GM18498 (cell line): ENCODE results near the gene FUNDC2.

Experiments
- ATAC-seq: cut with Tn5 transposase; IDR thresholded peaks from one replicate; pipeline ENCODE4 v1.9.1; 2021; ENCODE audit warnings: mild to moderate bottlenecking, moderate library complexity; ENCODE audit not compliant: unreplicated experiment

Gene FUNDC2

DNA sequence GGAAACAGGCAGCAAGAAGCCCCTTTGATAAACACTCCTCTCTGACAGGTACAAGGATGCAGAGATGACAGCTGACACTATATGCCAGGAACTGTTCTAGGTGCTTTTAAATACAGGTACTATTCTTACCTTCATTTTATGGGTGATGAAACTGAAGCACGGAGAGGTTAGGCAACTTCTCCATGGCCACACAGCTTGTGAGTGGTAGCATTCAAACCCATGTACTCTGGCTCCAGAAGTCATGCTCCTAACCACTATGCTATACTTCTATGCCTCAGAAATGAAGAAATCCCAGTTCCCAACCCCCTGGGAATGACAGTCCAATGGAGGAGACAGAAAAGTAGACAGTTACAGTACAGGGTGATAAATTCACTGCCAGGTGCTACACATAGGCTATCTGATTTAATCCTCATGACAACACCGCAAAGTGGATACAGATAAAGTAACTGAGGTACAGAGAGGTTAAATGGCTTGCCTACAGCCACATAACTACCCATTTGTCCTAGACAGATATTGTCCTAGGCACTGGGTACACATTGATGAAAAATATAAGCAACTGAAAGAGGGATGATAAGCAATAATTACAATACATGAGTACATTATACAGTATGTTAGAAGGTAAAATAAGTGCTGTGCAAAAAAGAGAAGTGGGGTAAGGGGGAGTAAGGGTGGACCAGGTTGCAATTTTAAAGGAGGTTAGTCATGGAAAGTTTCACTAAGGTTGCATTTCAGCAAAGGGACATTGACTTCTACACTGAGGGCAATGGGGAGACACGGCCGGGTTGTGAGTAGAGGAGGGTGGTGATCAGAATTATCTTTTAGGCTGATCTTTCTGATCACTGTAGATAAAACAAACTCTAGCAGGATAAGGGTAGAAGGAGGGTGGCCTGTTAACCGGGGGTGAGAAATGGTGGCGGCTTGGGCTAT lies 2.5 kb upstream of the FUNDC2 start:
- ATAC-seq, result no peak

DNA sequence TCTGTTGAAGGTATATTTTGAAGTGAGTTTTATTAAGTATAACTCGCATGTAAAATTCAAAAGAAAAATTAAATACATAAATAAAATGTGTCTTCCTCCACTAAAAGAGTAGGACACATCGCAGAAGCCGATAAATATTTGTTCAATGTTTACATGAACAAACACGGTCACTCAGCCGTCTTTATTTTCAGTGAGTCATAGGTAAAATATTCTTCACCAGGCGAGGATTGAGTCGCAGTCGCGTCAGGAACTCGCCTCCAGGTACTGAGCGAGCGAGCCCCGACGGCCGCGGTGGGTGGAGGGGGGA lies 271 bp upstream of the FUNDC2 start:
- ATAC-seq, result no peak

DNA sequence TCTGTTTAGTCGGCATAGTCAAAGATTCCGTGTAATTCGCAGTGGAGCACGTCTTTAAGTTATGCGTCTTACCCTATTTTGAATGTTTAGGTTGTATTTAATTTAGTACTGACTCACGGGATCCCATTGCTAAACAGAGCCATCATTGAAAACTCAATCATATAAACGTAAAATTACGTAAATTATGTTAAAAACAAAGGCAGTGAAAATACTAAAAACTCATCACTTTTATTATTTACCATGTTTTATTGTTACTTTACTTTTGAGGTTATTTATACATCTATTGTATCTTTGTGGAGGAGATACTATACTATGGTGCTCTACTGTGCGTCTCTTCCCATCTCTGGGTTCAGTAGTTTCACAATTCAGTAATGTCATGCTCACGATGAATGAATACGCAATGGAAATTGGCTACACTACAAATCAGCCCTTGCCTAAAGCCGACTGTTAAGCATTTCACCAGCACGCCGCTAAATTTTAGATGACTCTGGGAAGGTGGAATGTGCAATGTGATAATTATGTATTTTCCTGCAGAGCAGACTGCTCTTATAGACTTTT lies 944 bp downstream of the FUNDC2 start:
- ATAC-seq, result no peak

DNA sequence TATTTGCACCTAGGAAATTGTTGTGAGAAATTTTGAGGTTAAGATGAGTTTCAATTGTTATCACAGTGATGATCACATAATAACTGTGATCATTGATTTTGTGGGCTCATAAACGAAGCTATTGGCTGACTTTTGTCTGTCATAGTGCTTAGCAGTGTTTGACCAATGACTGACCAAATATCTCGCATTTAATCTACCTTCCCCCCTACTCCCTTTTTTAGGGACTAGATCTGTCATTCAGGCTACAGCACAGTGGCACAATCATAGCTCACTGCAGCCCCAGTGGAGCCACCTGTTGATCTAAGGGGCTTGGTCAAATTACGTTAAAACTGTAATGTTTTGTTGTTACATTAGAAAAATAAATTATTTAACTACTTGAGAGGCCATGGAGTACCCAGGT lies 1.5 kb downstream of the FUNDC2 start:
- no peak for ATAC-seq

DNA sequence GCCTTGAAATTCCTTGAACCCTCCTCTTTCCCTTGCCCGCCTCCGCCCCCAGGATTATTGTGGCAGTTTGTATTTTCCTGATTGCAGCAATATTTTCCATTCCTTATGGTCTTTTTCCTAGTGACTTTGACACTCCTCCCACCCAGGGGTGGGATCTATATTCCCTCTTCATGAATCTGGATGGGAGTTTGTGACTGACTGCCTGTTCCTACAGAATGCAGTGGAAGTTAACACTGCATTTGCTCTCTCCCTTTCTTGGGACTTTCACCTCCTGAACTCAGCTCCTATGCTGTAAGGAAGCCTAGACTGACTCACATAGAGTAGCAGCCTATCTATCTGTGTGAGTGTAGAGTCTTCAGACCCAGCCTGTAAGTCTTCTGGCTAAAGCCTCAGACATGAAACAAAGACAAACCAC lies 2.2 kb downstream of the FUNDC2 start:
- no peak for ATAC-seq

DNA sequence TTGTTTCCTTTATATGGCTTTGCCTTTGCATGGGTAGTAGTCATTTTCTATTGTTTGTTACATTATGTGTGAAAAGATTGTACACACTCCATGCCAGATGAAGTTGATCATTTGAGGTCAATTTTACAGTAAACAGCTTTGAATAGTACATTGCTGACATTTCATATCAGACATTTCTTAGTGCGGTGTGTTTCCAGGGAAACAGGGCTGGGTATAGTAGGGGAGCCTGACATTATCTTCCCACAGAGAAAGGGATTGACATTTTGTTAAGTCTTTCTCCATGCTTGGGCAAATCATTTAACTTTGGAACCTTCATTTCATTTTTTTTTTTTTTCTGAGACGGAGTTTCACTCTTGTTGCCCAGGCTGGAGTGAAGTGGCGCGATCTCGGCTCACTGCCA lies 5.0 kb downstream of the FUNDC2 start:
- no peak for ATAC-seq

DNA sequence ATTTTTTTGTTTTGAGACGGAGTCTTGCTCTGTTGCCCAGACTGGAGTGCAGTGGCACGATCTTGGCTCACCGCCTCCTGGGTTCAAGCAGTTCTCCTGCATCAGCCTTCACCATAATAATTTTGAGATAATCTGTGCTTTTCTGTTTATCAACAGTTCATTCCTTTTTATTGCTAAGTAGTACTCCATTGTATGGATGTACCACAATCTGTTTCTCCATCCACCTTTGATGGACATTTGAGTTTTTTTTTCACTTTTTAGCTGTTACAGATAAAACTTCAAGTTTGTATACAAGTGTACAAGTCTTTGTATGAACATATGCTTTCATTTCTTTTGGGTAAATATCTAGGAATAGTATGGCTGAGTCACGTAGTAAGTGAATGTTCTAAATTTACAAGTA lies 9.0 kb downstream of the FUNDC2 start:
- ATAC-seq, result no peak

DNA sequence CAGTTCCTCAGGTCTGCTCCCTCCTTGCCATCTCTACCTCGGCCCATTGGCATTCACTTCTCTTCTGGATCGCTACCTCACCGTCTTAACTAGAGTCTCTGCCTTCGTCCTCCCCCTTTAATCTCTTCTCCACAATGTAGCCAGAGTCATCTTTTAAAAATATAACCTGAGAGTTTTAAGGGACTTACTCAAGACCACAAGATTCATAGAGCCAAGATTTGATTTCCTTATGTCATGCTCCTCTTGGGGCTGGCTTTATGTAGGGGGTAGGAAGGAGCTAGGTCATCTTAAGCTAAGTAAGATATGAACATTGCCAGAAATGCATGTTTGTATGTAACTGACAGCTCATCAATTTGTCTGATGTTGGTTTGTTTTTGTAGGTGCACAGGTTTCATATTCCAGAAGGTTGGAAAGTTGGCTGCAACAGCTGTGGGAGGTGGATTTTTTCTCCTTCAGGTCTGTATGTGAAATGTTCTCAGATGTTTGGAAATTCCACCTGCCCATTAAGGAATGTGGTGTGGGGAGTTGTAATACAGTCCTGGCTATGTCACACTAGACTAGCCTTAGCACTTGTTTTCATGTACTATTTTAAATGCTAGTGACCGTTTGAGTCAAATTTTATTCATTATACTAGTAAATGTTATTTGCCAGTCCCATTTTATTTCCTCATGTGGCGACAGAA lies 19.6 kb downstream of the FUNDC2 start:
- ATAC-seq, result no peak

DNA sequence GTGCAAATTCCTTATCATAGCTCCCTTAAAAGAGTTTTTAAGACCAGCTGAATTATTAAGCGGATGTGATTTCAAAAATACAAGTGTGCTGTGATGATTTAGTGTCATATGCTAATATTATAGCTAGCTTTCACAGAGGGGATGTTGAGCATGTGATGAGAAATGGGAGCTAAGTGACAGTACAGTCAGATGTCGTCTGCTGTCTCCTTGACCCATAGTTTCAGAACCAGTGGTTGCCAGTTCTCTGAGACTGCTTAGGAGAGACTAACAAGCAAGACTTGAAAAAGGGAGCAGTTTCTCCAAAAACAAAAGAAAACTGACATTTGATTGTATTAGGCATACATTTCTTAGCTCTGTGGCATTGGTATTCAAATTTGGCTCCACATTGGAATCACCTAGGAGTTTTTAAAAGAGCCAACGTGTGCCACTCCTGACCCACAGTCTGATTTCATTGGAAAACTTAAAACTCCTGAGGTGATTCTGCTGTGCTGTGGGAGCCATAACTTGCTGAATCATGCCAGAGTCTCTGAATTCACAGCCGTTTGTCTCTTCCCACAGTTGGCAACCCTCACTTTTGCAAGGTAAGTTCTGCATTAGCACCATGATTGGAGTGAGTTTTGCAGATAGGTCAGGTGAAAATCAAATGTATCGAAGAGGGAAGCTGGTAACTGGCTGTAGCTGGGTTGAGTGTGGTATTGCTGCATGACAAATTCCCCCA lies 20.3 kb downstream of the FUNDC2 start:
- ATAC-seq, result no peak

DNA sequence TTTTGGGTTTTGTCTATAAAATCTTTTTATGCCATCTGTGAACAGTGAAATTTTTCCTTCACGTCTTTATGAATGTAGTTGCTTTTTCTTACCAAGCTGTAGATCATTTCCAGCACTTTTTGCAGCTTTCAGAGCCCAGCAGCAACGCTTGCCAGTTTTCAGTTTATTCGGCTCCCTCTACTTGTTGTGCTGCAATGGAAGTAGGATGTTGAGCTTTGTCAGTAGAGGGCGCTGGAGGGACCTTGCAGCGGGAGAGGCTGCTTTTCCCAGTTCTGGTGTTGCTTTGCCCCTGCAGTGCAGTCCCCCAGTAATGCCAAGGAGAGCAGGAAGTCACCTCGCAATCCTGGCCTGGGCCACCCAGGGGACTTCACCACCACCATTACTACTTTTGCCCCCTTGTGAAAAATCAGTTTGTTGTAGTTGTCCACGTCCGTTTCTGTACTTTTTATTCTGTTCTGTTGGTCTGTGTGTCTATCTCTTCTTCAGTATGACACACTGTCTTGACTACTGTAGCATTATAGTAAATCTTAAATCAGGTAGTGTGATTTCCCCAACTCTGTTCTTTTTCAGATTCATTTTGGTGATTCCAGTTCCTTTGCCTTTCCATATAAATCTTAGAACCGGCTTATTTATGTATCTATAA lies 22.5 kb downstream of the FUNDC2 start:
- no peak for ATAC-seq

DNA sequence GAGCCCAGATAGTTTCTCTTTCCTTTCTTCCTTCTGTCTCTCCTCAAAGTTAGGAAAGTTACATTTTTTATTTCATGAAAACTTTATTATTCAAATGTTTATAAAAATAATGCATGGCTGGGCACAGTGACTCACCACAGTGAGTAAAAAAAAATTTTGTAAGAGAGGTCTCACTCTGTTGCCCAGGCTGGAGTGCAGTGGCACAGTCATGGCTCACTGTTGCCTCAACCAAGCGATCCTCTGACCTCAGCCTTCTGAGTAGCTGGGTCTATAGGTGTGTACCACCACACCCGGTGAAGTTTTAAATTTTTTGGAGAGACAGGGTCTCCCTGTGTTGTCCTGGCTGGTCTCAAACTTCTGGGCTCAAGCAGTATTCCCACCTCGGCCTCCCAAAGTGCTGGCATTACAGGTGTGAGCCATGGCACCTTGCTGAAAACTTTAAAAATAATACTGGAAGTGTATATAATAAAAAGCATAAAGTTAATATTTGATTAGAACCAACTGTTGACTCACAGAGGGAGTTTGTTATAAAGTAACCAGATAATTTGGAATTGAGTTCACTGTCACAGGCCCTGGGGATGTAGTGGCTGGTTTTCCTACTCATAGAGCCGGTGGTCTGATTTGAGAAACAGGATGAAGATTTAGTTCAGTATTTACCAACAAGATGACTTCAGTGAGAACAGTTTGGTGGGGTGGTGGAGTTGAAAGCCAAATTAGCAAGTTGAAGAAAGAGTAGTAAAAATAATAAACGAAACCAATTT lies 26.3 kb downstream of the FUNDC2 start:
- no peak for ATAC-seq

DNA sequence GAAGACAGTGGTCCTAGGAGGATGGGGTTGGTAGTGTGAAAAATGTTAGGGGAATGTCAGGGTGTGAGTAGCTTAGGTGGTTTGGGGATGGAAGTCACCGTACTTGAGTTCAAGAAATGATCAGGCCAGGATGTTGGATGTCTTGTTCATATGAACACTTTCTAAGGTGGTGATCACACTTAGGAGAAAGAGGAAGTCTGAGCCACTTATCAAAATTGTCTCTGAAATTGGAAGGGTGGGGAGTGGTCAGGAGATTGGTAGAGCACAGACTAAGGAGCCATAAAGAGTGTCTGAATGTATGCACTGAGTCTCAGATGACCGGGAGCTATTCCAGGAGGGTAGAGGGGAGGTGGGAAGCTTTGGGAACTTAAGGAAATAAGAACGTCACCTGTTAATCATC lies 27.0 kb downstream of the FUNDC2 start:
- no peak for ATAC-seq

DNA sequence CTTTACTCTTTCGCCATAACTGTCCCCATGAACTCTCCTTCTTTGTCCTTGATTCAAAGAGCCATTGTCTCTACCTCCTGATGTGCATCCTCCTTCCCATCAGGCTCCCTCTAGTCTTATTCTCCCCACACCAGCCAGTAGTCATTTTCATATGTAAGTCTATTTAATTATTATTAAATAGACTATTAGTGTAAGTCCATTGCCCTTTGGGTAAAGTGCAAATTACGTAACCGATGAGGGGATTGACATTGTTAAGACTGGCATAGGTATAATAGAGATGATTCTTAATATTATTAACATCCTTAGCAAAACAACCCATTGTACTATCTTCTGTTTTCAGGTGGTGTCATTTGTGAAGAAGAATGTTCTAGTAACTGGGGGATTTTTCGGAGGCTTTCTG lies 27.6 kb downstream of the FUNDC2 start:
- ATAC-seq, result no peak

DNA sequence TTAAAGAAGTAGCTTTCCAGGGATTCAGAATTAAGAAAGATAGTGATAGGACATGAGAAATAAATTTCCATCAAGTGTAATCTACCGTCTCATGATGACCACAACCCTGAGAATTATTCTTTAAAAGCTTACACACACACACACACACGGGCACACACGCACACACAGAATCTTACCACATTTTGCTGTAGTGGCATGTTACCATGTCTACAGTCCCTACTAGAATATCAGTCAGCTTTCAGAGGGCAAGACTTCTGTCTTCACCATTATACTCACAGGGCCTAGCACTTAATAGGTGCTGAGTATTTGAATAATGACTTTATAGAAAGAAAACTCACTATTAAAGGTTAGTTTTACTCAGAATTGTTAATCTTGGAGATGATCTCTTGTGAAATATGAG lies 28.9 kb downstream of the FUNDC2 start:
- ATAC-seq, result no peak

DNA sequence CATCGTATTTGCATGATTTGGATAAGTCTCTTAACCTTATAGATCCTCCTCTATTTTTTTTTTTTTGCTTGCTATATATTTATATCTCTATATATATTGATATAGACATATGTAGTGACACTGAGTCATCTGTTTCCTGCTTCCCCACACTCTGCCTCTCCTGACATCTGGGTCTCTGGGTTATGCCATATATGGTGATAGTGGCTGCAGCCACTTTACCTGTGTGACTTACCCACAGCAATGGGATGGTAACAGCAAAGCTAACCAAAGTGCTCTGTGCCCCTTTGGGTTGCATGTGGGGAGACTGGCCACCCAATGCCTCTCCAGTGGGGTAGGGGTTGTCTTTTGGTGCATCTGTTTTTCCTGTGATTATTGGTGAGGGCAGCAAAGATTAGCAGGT lies 29.8 kb downstream of the FUNDC2 start:
- no peak for ATAC-seq

DNA sequence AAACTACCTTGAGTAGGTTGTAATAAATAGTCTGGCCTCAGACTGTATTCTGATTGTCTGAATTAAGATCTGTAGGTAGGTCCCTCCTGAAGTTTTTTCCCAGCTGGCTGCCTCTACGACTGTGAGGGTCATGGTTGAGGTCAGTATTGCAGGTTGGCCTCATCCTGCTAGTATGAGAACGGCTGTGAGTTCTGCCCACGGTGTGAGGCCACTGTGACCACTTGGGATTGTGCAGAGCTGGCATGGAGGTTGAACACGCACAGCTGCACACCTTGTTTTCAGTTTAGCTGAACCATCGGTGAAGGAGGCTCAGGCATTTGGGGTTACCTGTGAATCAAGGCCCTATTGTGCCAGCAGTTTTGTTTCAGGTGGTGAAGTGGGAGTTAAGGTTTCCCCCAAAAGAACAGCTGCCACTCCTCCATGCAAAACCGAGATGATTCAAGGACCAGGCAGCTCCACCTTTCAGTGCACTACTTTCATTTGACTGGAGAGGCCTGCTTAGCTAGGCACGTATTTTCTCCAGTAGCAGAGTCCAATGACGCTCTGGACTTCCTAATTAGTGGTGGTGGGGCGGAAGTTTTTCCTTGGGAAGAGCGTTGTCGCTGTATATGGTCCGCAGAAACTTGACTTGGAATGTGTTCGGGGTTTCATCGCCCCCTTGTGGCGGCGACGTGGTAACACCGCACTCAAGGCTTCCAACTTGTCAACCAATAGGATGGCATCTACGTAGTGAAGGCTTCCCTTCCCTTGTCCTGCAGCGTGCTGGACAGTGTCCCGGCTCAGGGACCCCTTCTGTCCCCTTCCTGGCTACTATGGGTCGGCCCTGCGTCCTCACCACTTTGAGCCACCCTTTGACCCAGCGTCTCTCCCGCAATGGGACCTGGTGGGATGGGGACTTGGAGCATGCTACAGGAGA lies 30.5 kb downstream of the FUNDC2 start:
- ATAC-seq, result peak; percentile 82

DNA sequence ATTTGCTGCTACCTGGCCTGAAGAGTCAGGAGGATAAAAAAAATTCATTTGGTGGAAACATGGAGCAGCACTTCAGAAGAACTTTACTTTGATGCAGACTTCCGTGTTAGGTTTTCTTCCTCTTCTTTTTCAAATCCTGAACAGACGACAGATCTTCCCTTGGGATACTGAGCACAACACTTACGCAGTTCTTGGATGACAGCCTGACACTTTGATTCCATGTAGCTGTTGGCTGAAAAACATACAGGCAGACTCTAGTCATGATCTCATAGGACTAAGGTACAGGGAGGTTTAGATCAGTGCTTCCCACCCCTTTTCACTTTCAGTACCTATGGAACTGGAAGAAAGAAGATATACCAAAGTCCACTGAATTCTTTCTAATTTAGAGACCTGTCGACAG lies 35.1 kb downstream of the FUNDC2 start:
- no peak for ATAC-seq

DNA sequence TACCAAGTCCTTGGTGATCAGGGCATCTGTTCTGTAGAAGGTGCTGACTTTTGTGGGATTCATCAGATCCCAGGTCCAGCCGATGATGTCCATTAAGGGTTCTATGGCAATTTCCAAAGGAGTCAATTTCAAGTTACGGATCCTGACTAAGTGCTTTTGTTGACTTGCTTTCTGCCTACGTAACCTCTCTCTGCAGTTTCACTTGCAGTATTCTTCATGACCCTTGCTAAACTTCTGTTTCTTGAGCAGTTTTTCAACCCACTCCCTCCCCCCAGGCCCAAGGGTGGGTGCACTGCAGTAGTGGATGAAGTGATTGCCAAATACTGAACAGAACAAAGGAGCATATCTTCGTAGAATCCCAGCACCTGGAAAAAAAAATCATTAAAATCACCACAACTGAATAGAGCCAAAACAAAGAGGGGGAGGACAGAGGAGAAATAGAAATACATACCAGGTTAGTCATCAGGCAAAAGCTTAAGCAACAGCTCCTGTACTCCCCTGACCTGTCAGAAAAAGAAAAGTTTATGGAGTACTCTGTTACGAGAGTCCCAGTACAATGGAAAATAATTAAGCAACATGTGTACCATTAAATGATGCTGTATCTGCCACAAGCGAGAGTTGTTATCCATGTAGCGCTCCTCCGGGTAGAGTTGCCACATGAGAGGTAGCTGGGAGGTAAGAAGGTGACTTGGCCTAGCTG lies 38.5 kb downstream of the FUNDC2 start:
- ATAC-seq, result no peak

DNA sequence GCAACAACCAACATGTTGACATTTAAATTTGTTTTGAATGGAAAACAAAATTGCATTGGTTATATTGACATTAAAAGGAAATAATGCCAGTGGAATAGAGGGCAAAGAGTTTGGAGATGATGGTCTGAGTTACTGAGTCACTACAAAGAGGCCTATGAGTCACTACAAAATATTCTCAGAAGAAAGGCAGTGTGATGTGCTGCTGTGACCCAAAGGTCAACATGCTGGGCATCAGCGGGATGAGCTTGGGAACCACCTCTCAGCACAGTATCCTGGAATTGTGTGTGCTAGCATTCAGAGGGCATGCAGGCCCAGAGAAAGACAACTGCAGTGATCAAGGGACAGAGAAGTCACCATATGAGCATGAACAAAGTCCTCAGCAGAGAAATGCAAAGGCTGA lies 41.5 kb downstream of the FUNDC2 start:
- ATAC-seq, result no peak
